GM18508 (cell line): ENCODE measurements around the gene ANXA11.

Experiments used
- ATAC-seq: cut with Tn5 transposase; IDR thresholded peaks from one replicate; pipeline ENCODE4 v1.9.1; 2021; ENCODE audit warnings: moderate number of reproducible peaks; ENCODE audit not compliant: insufficient read depth, unreplicated experiment

Gene ANXA11

DNA sequence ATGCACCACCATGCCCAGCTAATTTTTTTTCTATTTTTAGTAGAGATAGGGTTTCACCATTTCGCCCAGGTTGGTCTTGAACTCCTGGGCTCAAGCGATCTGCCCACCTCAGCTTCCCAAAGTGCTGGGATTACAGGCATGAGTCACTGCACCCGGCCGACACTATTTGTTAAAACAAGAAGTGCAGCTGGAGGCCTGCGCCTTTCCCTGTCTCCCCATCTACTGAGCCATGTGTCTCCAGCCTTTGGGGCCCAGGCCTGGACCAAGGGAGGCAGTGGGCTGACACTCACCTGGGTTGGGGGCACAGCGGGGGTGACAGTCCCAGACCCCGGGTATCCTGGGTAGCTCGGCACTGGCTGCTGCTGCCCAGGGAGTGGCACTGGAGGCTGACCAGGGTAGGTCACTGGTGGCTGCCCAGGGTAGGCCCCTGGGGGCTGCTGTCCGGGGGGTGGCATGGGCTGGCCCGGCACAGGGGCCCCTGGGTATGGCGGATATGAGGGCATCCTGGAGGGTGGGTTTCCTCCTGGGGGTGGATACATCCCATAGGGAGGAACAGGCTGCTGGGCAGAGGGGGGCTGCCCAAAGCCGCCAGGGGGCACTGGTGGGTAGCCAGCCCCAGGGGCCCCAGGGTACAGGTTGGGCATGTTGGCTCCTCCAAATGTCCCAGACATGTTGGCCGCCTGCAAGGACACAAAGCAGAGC lies 36.5 kb downstream of the ANXA11 start:
- ATAC-seq: no peak

DNA sequence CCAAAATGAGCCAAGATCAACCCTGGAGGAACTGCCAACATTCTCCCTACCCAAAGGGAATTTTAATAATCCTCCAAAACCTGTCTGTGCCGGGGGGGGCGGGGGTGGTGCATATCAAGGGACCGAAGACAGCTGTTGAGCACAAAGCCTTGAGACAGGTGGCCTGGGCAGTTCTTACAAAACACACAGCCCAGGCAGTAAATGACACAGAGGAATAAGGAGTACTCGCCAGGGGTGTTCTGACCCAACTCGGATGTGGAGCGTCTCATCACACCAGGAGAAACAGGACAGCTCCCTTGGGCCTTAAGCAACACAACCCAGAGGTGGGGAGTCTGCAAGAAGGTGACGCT lies 37.2 kb downstream of the ANXA11 start:
- ATAC-seq: no peak

DNA sequence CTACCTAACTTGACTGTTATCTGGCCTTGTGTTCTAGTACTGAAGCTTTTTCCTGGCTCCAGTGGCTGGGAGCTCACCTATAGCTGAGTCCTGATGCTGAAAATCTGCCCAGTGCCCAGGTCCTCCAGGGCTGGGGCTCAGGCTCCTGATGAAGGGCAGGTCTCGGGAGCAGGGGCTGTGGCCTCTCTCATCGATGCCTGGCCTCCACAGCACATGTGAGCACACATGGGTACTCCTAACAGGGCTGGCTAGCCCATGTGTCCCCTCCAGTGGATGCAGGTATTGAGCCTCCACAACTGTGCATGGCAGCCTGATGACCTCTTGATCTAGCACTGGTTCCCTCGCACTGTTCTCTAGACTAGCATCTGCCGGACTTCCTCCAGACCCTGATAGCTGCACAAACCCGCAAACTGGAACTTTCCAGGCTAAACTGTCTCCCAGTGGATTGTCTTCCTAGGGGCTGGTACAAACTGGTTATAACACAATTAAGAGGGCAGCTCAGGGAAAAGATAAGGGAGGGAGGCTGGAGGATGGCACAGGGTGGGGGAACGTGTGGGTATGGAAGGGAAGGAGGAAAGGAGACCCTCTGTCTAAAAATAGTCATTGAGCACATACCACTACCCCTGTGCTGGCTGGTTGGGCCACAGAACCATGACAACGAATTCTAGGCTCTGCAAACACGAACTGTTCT lies 37.7 kb downstream of the ANXA11 start:
- no peak for ATAC-seq

DNA sequence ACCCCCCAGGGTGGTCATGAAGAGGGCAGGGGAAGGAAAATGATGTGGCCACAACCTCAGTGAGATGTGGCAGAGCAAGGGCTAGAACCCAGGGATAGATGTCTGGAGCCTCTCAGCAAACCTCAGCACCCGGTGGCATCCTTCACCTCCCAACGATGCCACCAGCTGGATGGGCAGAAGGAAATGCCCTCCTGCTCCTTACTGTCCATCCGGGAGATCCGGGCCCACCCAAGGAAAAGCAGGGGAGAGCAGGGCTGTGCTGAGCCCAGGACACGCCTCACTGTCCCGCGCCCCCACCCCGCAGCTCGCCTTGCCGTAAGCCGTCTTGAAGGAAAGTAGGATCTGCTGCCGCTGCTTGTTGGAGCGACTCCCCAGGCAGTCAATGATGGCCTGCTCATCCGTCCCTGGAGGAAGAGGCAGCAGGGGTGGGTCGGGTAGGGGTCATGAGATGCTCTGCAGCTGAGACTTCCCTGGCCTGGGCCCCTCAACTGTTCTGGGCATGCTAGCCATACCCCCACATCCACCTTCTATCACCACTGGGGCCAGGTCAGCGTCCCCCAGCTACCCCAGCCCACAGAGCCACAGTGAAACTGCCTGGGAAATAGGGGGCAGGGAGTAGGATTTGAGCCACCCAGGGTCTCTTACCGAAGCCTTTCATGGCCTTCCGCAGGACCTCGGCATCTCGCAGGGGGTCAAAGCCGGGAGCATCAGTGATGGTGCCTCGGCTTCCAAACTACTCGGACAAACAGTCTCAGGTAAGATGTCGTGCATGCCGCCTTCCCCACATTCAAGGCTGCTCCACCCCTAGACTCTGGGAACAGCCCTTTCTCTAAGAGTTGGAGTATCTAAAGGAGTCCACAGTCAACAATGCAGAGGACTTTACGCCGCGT lies 38.5 kb downstream of the ANXA11 start:
- no peak for ATAC-seq

GRCh38 chr10:80165173-80165572 lies 40.2 kb downstream of the ANXA11 start:
- ATAC-seq: no peak

- no peak for ATAC-seq
These were observed 40.7 kb downstream of the ANXA11 start for GRCh38 chr10:80164596-80164995.

GRCh38 chr10:80163741-80164341 lies 41.5 kb downstream of the ANXA11 start:
- ATAC-seq: no peak

DNA sequence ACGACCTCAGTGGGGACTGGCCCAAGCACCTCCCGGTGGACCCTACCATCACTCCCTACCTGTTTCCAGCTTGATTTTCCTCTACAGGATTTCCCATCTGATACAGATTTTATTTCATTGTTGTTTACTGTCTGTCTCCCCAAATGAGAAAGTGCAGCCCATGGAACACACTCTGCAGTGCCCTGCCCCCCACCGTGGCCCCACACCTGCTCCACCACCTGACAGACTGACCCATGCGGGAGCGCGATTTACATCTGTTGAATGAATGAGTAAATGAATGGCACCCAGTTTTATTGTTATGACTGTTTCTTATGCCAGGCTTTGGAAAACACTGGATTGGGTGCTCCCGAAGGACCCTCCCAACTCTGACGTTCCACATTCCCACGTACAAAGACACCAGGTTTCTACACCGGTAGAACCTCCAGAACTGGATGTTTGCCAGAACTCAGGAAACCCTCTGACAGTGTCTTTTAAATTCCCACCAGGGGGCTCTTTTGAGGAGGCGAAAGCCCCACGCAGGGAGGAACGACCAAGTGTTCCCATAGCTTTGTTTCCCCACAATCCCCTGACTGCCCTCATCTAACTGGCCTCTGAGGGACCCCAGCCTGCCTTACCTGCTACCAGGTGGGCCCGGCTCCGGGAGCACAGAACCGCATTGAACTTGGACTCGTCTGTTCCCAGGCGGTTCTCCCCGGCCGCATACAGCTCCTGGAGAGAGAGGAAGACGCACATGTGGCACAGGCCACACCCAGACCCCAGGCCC lies 43.8 kb downstream of the ANXA11 start:
- ATAC-seq: no peak

DNA sequence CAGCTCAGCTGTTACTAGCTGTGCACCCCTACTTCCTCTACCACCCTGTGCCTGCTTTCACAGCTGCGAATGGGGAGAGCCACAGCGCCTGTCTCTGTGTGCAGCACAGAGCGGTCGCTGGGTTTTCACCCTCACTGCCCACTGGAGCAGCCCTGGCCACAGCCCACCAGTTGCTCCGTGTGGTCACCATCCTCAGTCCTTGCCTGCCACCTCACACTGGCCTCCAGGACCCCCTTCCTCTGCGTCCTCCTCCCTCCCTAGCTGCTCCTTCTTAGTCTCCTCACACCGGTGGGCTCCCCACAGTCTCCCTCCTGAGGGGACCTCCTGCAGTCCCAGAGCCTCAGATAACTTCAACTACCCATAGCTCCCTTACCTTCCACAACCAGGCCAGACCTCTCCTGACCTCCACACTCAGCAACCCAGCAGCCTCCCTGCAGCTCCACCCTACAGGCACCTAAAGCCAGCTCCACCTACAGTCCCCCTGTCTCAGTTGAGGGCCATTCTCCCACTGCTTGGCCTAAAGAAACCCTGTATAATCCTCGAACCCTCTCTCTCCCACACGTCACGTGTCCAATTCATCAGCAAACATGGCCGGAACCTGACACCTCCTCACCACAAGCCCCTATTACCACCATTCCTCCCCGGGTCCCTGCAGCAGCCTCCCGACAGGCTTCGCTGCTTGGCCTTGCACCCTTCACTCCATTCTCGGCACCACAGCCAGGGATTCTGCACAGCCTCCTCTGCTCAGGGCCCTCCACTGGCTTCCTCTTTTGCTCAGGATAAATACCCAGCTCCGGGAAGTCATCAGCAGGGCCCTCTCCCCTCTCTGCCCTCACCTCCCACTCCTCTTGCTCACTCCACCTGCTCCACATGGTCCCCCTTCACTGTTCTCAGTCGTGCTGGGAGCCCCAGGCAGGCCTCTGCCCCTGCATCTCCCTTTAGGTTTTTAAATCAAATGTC lies 44.7 kb downstream of the ANXA11 start:
- ATAC-seq: no peak

DNA sequence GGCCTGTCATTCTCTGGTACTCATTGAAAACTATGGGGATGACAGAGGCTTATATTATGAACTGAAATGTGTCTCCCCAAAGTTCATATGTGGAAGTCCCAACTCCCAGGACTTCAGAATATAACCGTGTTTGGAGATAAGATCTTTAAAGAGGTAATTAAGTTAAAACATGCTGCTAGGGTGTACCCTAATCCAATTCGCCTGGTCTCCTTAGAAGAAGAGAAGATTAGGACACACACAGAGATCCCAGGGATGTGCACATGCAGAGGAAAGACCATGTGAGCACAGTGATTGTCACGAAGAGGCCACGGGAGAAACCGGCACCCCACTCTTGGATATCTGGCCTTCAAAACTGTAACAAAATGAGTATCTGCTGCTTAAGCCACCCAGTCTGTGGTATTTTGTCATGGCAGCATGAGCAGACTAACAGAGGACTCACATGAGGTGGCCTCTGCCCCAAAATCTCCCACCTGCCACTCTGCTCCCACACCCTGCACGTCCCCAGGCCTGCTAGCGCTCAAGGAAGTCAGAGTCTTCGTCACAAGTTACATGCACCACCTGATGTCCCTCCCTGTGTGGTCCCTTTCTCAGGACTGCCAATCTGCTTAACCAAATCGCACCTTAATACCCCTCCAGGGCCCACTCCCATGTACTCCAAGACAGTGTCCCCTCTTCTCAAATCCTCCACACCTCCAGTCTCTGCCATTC lies 46.0 kb downstream of the ANXA11 start:
- ATAC-seq: no peak

DNA sequence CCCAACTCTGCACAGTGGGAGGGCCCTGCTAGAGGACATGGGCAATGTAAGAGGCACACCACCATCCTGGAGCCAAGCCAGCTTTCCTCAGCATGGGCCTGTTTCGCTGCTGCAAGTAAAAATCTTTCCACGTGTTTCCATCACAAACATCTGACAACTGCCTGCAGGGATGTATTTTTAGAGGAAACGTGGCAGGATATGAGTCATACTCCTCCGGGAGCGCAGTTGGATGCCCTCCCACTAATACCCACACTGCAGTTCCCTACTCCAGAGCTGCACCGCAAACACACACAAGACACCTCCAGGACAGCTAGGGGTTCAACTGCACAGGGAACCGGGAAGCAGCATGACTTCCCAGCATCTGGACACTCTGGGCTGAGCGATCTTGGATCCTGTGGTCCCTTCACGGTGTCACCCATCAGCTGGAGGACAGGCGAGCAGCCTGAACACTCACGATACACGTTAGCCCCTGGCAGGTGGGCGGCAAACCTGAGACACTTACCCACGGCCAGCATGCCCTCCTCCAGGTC lies 46.7 kb downstream of the ANXA11 start:
- ATAC-seq: no peak

DNA sequence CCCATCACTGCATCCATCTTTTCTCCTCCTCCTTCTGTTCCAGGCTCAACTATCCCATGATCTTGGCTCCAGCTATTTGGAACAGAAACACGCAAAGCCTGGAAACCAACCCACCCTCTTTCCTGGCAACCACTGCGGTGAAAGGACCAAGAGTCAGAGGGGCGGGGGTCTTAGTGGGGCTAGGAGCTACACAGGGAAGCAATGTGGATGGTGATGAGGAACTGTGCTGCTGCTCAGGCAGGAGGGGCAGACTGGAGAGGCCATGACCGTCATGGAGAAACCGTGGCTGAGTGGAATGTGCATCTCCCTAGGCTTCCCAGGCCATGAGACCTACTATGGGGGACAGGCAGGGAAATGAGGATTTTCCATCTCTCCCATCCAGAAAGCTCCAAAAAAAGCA lies 47.2 kb downstream of the ANXA11 start:
- ATAC-seq: no peak

- ATAC-seq: no peak
These were observed 47.8 kb downstream of the ANXA11 start for GRCh38 chr10:80157561-80157960.

DNA sequence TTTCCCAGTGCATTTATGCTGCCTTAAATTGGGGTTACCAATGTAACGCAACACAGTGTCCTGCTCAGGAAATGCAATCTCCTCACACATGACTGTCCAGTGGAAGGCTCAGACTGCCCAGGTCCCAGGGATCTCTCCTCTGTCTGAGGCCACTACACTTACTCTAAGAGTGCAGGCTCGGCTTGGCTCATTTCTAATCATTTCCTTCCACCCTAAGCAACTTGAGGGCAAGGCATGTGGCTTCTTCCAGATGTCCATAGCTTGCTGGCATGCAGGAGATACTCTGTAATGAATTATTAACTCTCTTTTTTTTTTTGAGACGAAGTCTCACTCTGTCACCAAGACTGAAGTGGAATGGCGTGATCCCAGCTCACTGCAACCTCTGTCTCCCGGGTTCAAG lies 49.1 kb downstream of the ANXA11 start:
- ATAC-seq: no peak

DNA sequence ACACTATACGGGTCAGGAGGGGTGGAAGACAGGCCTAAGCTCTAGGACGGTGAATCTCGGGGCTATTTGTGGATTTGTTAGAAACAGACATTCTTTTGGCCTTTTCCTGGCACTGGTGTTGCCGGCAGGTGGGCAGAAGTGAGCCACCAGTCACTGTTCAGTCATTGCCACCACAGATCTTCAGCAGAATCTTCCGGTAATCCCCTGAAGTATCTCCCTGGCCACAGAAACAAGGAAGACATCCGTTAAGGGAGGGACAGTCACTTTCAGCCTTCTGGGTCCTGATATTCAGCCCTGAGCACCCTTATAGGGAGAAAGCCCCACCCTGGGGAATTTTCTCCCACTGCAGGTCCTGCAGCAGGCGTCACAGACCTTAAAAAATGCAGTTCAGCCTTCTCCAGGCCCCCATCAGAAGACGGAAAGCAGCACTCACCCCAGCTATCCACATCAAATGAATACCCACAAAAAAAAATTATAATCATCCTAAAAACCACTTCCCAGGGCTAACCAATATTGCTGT lies 49.6 kb downstream of the ANXA11 start:
- ATAC-seq: no peak

GRCh38 chr10:80154978-80155695 lies 50.2 kb downstream of the ANXA11 start:
- no peak for ATAC-seq

- ATAC-seq: no peak
These were observed 50.7 kb downstream of the ANXA11 start for GRCh38 chr10:80154626-80154977.
